NCI-H2107 treated with DMSO at 0.1 percent for 48 hours (cell line): ENCODE results near the gene AMBP.

Experiments used
- DNase-seq: peaks from one replicate; lab custom pipeline; 2025; ENCODE audit not compliant: unreplicated experiment; lab: John Stamatoyannopoulos, UW

Gene AMBP

GRCh38 chr9:114078021-114078780 lies at the start of gene AMBP:
Gene AMBP (minus strand): TSS chr9:114078300. CDS start chr9:114078209, 91 bp downstream.
- DNase-seq: no peak

- no peak for DNase-seq
Observed at GRCh38 chr9:114126247-114127060, 48.4 kb upstream of the AMBP start.

- no peak for DNase-seq
Observed at GRCh38 chr9:114125476-114126013, 47.4 kb upstream of the AMBP start.

- DNase-seq: no peak
Observed at GRCh38 chr9:114124666-114125475, 46.8 kb upstream of the AMBP start.

- DNase-seq: no peak
Observed at GRCh38 chr9:114124138-114124537, 46.0 kb upstream of the AMBP start.

GRCh38 chr9:114123031-114123977 lies 45.2 kb upstream of the AMBP start:
- no peak for DNase-seq

- DNase-seq: no peak
Observed at GRCh38 chr9:114122136-114123027, 44.3 kb upstream of the AMBP start.

- DNase-seq: no peak
Observed at GRCh38 chr9:114121227-114122135, 43.4 kb upstream of the AMBP start.

- no peak for DNase-seq
Observed at GRCh38 chr9:114120192-114121014, 42.3 kb upstream of the AMBP start.

GRCh38 chr9:114119242-114120191 lies 41.4 kb upstream of the AMBP start:
- no peak for DNase-seq

- no peak for DNase-seq
Observed at GRCh38 chr9:114117996-114118830, 40.1 kb upstream of the AMBP start.

- DNase-seq: no peak
Observed at GRCh38 chr9:114117614-114117995, 39.5 kb upstream of the AMBP start.

- DNase-seq: no peak
Observed at GRCh38 chr9:114116126-114116747, 38.1 kb upstream of the AMBP start.

- DNase-seq: no peak
Observed at GRCh38 chr9:114115654-114116125, 37.6 kb upstream of the AMBP start.

- DNase-seq: no peak
Observed at GRCh38 chr9:114114364-114114763, 36.3 kb upstream of the AMBP start.
